Posterior vena cava (tissue), 2 donors: Measurements from ENCODE around the gene PAGE1. TPM values are rescaled to one million over a fixed set of nuclear protein-coding genes. Genes with fewer than 3 reads are reported as not detected.

ENCODE experiments used
- DNase-seq: peaks from one replicate; pipeline ENCODE4 v3.0.0-alpha.2; 2020; ENCODE audit warnings: low spot score
- intact Hi-C, 2 donors: fragments of 100-400 bp; cut with DNase I; formaldehyde crosslinking; loops; one replicate each; pipeline versions ENCODE4 v1.14.1 to v1.14.2; 2022 to 2023
- total RNA-seq, 2 donors: library from RNA; stranded (reverse); fragmentation: NEBNext Ultra II Directional; extraction: Animal tissue kit (Norgen Biotek cat#: 25700); gene quantifications; one replicate each; pipeline ENCODE4 v1.2.1, GENCODE V29; 2021
- donor health status: DM: yes; HTN: yes; CAD: no.
- donor health status: DM: yes; HTN: yes; CAD: no.

The PAGE1 gene
- total RNA-seq, 2 donors from 2014 or later, result not detected

DNA sequence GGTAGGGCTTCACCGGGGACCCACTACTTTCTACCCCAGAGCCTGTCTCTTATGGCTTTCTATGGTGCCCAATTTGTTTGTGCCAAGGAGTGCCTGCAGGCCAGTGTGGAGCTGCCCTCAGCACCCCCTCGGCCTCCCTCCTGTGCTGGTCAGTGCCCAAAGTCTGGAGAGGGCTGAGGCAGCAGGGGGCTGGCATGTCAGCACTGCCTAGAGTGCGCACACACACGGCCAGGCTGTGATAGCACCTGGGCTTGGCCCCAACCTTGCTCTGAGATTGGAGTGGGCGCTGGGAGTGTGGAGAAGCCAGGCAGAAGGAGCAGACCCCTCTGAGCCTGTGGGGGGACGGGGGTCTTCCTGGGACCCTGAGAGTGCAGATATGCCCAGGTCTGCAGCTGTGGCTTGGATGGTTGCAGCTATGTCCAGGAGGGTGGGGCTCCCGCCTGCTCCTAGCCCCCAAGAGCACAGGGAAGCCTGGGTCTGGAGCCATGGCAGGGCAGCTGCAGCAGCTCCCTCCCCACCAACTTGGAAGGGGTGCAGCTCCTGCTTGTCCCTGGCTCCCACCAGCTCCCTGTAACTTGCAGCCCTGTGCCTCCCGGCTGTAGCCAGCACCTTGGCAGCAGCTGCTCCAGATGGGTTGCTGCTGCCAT lies 50.7 kb downstream of the PAGE1 start:
- intact Hi-C loops, result no loop called here
- no peak for DNase-seq

Other genes starting within 250 kb of the PAGE1 start
- gene GAGE12C, start 163.8 kb downstream of the PAGE1 start, total RNA-seq, result not detected
- not detected for gene GAGE12D, start 154.3 kb downstream of the PAGE1 start, total RNA-seq
- gene GAGE12E, start 144.7 kb downstream of the PAGE1 start, total RNA-seq, result not detected
- not detected for gene GAGE12F, start 135.1 kb downstream of the PAGE1 start, total RNA-seq
- gene GAGE12G, start 125.6 kb downstream of the PAGE1 start, total RNA-seq, result not detected
- gene GAGE12H, start 116.0 kb downstream of the PAGE1 start, total RNA-seq, result not detected
- not detected for gene GAGE2A, start 106.5 kb downstream of the PAGE1 start, total RNA-seq
- not detected for gene GAGE1, start 97.0 kb downstream of the PAGE1 start, total RNA-seq
- not detected for gene PAGE4, start 133.3 kb upstream of the PAGE1 start, total RNA-seq
- gene USP27X, start 183.5 kb upstream of the PAGE1 start, total RNA-seq, result 1 to 10 TPM; 2.1 to 4.1 TPM
- gene CLCN5, start 226.6 kb upstream of the PAGE1 start, total RNA-seq, result 1 to 10 TPM; 7.9 to 8.4 TPM